ENCODE measurements around the gene RNF166.

Gene RNF166

DNA sequence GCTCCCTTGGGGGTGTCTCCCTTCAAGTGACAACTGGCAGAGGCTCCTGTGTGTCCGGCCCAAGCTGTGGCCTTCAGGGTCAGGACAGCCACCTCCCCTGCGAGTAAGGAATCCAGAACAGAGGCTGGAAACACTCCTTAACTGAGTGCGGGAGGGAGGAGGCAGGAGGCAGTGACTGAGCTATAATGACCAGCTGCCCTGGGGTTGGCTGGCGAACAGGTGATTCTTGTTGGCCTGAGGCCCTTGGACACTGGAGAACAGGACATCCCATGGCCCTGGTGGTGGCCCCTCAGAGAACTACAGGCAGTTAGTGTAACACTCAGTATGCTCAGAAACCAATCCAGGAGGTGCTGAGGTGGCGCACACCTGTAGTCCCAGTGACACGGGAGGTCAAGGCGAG lies 10.5 kb downstream of the RNF166 start:
- Histone ChIP-seq H3K4me3 (ENCODE audit: low read length) (no peak overlapping the region), H4K20me1 (ENCODE audit: control insufficient read depth, insufficient read depth, low read depth, low read length) (no peaks in the 10 kb centered on the region), H3K36me3 (ENCODE audit: control insufficient read depth, low read length) (peaks cover 39% of the 10 kb centered on the region), H3F3A (ENCODE audit: control insufficient read depth, insufficient read depth) (no peaks in the 10 kb centered on the region), H3K9me2 (replicated peaks; ENCODE audit: control insufficient read depth, low read length) (no peaks in the 10 kb centered on the region), H3K27ac (ENCODE audit: low read depth, low read length) (no peak overlapping the region), H3K27me3 (ENCODE audit: control insufficient read depth, low read length) (no peaks in the 10 kb centered on the region), H3K9me3 (ENCODE audit: control insufficient read depth, insufficient read depth, low read length) (no peaks in the 10 kb centered on the region), H3K4me2 (ENCODE audit: low read length) (no peak overlapping the region), H3K4me1 (ENCODE audit: control insufficient read depth, low read length) (peaks cover 19% of the 10 kb centered on the region), H3K79me2 (ENCODE audit: control insufficient read depth, low read length) (peaks cover 6% of the 10 kb centered on the region)
- no peak for TF ChIP-seq EZH2phosphoT487 (IDR thresholded peaks at IDR 0.05; ENCODE audit: borderline replicate concordance, low read length)
- TF ChIP-seq, protein P1, sequence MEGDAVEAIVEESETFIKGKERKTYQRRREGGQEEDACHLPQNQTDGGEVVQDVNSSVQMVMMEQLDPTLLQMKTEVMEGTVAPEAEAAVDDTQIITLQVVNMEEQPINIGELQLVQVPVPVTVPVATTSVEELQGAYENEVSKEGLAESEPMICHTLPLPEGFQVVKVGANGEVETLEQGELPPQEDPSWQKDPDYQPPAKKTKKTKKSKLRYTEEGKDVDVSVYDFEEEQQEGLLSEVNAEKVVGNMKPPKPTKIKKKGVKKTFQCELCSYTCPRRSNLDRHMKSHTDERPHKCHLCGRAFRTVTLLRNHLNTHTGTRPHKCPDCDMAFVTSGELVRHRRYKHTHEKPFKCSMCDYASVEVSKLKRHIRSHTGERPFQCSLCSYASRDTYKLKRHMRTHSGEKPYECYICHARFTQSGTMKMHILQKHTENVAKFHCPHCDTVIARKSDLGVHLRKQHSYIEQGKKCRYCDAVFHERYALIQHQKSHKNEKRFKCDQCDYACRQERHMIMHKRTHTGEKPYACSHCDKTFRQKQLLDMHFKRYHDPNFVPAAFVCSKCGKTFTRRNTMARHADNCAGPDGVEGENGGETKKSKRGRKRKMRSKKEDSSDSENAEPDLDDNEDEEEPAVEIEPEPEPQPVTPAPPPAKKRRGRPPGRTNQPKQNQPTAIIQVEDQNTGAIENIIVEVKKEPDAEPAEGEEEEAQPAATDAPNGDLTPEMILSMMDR (IDR thresholded peaks at IDR 0.05; ENCODE audit: low read depth, low read length, poor library complexity, severe bottlenecking) = no peak

- no peaks in the 10 kb centered on the region for H3K9me2 ChIP-seq (replicated peaks; ENCODE audit: control insufficient read depth, low read length)
- no peaks in the 10 kb centered on the region for H3K27me3 ChIP-seq (ENCODE audit: control insufficient read depth, low read length)
- peaks cover 34% of the 10 kb centered on the region for H3K36me3 ChIP-seq (ENCODE audit: control insufficient read depth, low read length)
- H3K4me1 ChIP-seq (ENCODE audit: control insufficient read depth, low read length) = peaks cover 13% of the 10 kb centered on the region
- H3K9me3 ChIP-seq (ENCODE audit: control insufficient read depth, insufficient read depth, low read length) = no peaks in the 10 kb centered on the region
- no peak overlapping the region for H3K4me2 ChIP-seq (ENCODE audit: low read length)
- no peak overlapping the region for H3K27ac ChIP-seq (ENCODE audit: low read depth, low read length)
- peaks cover 3% of the 10 kb centered on the region for H3K79me2 ChIP-seq (ENCODE audit: control insufficient read depth, low read length)
- no peak overlapping the region for H3K4me3 ChIP-seq (ENCODE audit: low read length)
- no peak for TF ChIP-seq EZH2phosphoT487 (IDR thresholded peaks at IDR 0.05; ENCODE audit: borderline replicate concordance, low read length)
- TF ChIP-seq, protein P1 (IDR thresholded peaks at IDR 0.05; ENCODE audit: low read depth, low read length, poor library complexity, severe bottlenecking) = no peak
- H4K20me1 ChIP-seq (ENCODE audit: control insufficient read depth, insufficient read depth, low read depth, low read length) = no peaks in the 10 kb centered on the region
- H3F3A ChIP-seq (ENCODE audit: control insufficient read depth, insufficient read depth) = no peaks in the 10 kb centered on the region
Measured at GRCh38 chr16:88695218-88695617, 11.0 kb downstream of the RNF166 start.

DNA sequence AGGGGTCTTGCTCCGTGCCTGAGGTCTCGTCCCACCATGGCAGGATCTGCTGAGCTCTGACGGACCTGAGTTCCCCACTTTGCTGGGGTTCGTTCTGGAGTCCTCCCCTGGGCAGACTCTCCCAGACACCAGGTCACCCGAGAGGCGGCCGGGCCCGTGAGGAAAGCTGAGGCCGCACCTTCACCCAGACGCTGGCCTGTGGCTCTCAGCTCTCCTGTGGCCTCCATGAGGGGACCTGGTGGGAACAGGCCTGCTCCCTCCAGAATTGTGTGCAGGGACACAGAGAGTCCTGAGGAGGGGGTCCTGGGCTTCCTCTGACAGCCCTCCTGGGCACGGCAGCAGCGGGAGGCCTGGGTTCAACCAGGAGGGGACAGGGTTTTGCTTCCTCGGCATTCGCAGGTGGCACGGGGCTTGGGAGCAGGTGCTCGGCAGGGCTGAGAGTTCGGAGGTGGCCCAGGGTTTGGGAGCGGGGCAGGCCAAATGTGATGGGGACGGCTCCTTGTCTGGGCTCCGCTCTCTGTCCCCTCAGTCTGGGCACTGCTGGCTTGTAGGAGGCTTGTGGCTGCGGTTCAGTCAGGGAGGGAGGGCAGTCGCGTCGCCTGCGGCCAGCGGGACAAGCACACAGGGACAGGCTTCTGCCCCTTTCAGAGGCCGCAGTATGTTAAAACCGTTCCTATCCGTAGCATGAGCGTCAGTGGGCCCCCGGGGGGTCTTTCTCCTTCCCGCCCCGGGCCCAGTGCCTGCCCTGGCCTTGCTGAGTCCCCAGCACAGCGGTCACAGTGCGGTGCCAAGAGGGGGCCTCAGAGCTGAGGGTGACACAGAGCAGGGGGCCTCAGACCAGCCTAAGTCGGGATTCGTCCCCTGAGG lies 11.8 kb downstream of the RNF166 start:
- Histone ChIP-seq H3K36me3 (ENCODE audit: control insufficient read depth, low read length) (peaks cover 26% of the 10 kb centered on the region), H3K9me3 (ENCODE audit: control insufficient read depth, insufficient read depth, low read length) (no peaks in the 10 kb centered on the region), H3K4me1 (ENCODE audit: control insufficient read depth, low read length) (peaks cover 8% of the 10 kb centered on the region), H3K9me2 (replicated peaks; ENCODE audit: control insufficient read depth, low read length) (no peaks in the 10 kb centered on the region), H3F3A (ENCODE audit: control insufficient read depth, insufficient read depth) (no peaks in the 10 kb centered on the region), H4K20me1 (ENCODE audit: control insufficient read depth, insufficient read depth, low read depth, low read length) (no peaks in the 10 kb centered on the region), H3K79me2 (ENCODE audit: control insufficient read depth, low read length) (no peaks in the 10 kb centered on the region), H3K27me3 (ENCODE audit: control insufficient read depth, low read length) (no peaks in the 10 kb centered on the region), H3K4me2 (ENCODE audit: low read length) (no peak overlapping the region), H3K27ac (ENCODE audit: low read depth, low read length) (no peak overlapping the region), H3K4me3 (ENCODE audit: low read length) (no peak overlapping the region)
- TF ChIP-seq EZH2phosphoT487 (IDR thresholded peaks at IDR 0.05; ENCODE audit: borderline replicate concordance, low read length) = no peak
- TF ChIP-seq, protein P1 (IDR thresholded peaks at IDR 0.05; ENCODE audit: low read depth, low read length, poor library complexity, severe bottlenecking) = no peak

All from DOHH2 (cell line).